HG03066 (cell line): ENCODE results near the gene GNG13.

Source experiments
- ATAC-seq: cut with Tn5 transposase; IDR thresholded peaks from one replicate; pipeline ENCODE4 v1.9.1; 2021; ENCODE audit warnings: low read depth; ENCODE audit not compliant: unreplicated experiment

The GNG13 gene

GRCh38 chr16:795580-796229, 4.8 kb downstream of the GNG13 start:
- ATAC-seq = no peak

- no peak for ATAC-seq
Measured at GRCh38 chr16:794853-795466, 5.6 kb downstream of the GNG13 start.

- no peak for ATAC-seq
Measured at GRCh38 chr16:794091-794822, 6.3 kb downstream of the GNG13 start.

GRCh38 chr16:793414-793813, 7.1 kb downstream of the GNG13 start:
- ATAC-seq = no peak

- ATAC-seq = no peak
Measured at GRCh38 chr16:792221-792995, 8.1 kb downstream of the GNG13 start.

GRCh38 chr16:791131-791530, 9.4 kb downstream of the GNG13 start:
- no peak for ATAC-seq

- ATAC-seq = no peak
Measured at GRCh38 chr16:790086-790485, 10.4 kb downstream of the GNG13 start.

GRCh38 chr16:789191-789850, 11.2 kb downstream of the GNG13 start:
- no peak for ATAC-seq

GRCh38 chr16:788399-789126, 12.0 kb downstream of the GNG13 start, which contains the start of gene CHTF18:
CHTF18 (plus strand) TSS chr16:788620; CDS start chr16:788685, 65 bp downstream.
- ATAC-seq = peak; percentile 67

- ATAC-seq = peak; percentile 30
Measured at GRCh38 chr16:787978-788398, 12.5 kb downstream of the GNG13 start, which contains the start of gene RPUSD1. RPUSD1 (minus strand) TSS chr16:788381; CDS start chr16:787737, 644 bp downstream.

GRCh38 chr16:787321-787966, 13.1 kb downstream of the GNG13 start:
- ATAC-seq = no peak

- no peak for ATAC-seq
Measured at GRCh38 chr16:785563-786535, 14.7 kb downstream of the GNG13 start.

GRCh38 chr16:784431-784830, 16.1 kb downstream of the GNG13 start:
- ATAC-seq = no peak

- no peak for ATAC-seq
Measured at GRCh38 chr16:783404-784161, 17.0 kb downstream of the GNG13 start.

GRCh38 chr16:782766-783403, 17.6 kb downstream of the GNG13 start:
- no peak for ATAC-seq

GRCh38 chr16:782258-782657, 18.3 kb downstream of the GNG13 start:
- ATAC-seq = no peak
